Panc1 (cell line): ENCODE measurements around the gene NCKAP5.

Experiments used
- POLR2AphosphoS5 ChIP-seq: IDR thresholded peaks from 2 replicates; pipeline ENCODE4 v1.6.1; 2012; ENCODE audit warnings: mild to moderate bottlenecking, low read depth, low read length, moderate library complexity
- TF ChIP-seq, protein P1 (sequence below): fragments of 450-650 bp; IDR thresholded peaks from 2 replicates; pipeline ENCODE4 v1.5.1; 2017; ENCODE audit warnings: mild to moderate bottlenecking
- TF ChIP-seq, protein P2 (sequence below), 2 experiments: IDR thresholded peaks; 2 replicates each; pipeline ENCODE4 v1.6.1; 2011 to 2012; ENCODE audit warnings: low read depth in 2 of 2, control low read depth in 1 of 2, low read length in 1 of 2, mild to moderate bottlenecking in 1 of 2, moderate library complexity in 1 of 2; ENCODE audit not compliant: insufficient read depth in 1 of 2

DNA sequence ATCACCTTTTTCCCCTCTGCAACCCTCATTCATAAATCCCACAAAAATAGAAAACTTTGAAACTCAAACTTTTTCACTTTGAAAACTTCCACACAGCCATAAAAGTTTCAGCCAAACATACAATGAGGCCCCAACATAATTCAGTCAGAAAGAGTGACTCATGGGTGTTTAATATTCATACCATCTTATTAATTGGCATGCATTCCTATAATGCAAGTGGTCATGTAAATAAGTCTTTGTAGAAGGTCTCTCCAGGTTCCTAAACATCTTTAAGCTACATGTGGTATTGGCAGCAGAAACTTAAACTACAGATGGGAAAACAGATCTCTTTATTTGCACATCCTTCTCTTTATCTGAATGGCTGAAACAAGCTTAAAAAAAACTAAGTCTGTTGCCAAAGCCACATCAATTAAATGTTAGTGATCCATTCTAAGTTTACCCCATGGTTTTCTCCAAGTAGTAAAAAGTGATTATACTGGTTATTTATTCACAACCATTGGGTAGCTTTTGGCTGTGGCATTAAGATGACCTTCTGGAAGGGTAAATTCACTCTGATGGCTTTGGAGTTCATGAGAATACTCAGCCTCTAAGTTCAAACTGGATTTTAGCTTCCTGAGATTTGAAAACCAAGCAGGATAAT lies 828.1 kb downstream of the NCKAP5 start:
- TF ChIP-seq, protein P1, sequence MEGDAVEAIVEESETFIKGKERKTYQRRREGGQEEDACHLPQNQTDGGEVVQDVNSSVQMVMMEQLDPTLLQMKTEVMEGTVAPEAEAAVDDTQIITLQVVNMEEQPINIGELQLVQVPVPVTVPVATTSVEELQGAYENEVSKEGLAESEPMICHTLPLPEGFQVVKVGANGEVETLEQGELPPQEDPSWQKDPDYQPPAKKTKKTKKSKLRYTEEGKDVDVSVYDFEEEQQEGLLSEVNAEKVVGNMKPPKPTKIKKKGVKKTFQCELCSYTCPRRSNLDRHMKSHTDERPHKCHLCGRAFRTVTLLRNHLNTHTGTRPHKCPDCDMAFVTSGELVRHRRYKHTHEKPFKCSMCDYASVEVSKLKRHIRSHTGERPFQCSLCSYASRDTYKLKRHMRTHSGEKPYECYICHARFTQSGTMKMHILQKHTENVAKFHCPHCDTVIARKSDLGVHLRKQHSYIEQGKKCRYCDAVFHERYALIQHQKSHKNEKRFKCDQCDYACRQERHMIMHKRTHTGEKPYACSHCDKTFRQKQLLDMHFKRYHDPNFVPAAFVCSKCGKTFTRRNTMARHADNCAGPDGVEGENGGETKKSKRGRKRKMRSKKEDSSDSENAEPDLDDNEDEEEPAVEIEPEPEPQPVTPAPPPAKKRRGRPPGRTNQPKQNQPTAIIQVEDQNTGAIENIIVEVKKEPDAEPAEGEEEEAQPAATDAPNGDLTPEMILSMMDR = no peak
- TF ChIP-seq POLR2AphosphoS5 = no peak
- TF ChIP-seq, protein P2, sequence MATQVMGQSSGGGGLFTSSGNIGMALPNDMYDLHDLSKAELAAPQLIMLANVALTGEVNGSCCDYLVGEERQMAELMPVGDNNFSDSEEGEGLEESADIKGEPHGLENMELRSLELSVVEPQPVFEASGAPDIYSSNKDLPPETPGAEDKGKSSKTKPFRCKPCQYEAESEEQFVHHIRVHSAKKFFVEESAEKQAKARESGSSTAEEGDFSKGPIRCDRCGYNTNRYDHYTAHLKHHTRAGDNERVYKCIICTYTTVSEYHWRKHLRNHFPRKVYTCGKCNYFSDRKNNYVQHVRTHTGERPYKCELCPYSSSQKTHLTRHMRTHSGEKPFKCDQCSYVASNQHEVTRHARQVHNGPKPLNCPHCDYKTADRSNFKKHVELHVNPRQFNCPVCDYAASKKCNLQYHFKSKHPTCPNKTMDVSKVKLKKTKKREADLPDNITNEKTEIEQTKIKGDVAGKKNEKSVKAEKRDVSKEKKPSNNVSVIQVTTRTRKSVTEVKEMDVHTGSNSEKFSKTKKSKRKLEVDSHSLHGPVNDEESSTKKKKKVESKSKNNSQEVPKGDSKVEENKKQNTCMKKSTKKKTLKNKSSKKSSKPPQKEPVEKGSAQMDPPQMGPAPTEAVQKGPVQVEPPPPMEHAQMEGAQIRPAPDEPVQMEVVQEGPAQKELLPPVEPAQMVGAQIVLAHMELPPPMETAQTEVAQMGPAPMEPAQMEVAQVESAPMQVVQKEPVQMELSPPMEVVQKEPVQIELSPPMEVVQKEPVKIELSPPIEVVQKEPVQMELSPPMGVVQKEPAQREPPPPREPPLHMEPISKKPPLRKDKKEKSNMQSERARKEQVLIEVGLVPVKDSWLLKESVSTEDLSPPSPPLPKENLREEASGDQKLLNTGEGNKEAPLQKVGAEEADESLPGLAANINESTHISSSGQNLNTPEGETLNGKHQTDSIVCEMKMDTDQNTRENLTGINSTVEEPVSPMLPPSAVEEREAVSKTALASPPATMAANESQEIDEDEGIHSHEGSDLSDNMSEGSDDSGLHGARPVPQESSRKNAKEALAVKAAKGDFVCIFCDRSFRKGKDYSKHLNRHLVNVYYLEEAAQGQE (IDR thresholded peaks at IDR 0.05; ENCODE audit: insufficient read depth in 1 of 2, low read depth in 2 of 2, low read length in 1 of 2) = no peak
